Dendritic cell treated with granulocyte-macrophage colony-stimulating factor and Interleukin-4, amounts not matched to agents 40 ng/mL and 50 ng/mL, for 4 days (primary cell): ENCODE measurements around the gene EI24.
"Not testable (repeated sequence)": the region's sequence is repeated elsewhere in the genome, so short reads cannot be mapped to it uniquely, and the experiment has no call there.

ENCODE experiments used
- H3K27ac Mint-ChIP-seq: one replicate; pipeline ENCODE4 v1.8.0; 2022; ENCODE audit warnings: mild to moderate bottlenecking, mixed read lengths
- H3K27me3 Mint-ChIP-seq: one replicate; pipeline ENCODE4 v1.8.0; 2022; ENCODE audit warnings: mild to moderate bottlenecking, mixed read lengths
- H3K36me3 Mint-ChIP-seq: one replicate; pipeline ENCODE4 v1.8.0; 2022; ENCODE audit warnings: low read depth, mixed read lengths
- H3K4me1 Mint-ChIP-seq: one replicate; pipeline ENCODE4 v1.8.0; 2022; ENCODE audit warnings: low read depth, mixed read lengths
- H3K4me3 Mint-ChIP-seq: one replicate; pipeline ENCODE4 v1.8.0; 2022; ENCODE audit warnings: mild to moderate bottlenecking, moderate library complexity, mixed read lengths
- H3K9me3 Mint-ChIP-seq: one replicate; pipeline ENCODE4 v1.8.0; 2022; ENCODE audit warnings: mixed read lengths
- intact Hi-C: fragments of 100-400 bp; cut with micrococcal nuclease; formaldehyde crosslinking; loops from one replicate; pipeline ENCODE4 v1.15.0; 2022

EI24 gene

GRCh38 chr11:125568970-125569914 is at the start of gene EI24:
TSS of gene EI24 (plus strand) at chr11:125569477. CDS start at chr11:125572528, 3,051 bp downstream.
- Mint-ChIP-seq H3K27ac (peak within 1 kb of the TSS; percentile 85), H3K27me3 (no peaks in the 10 kb centered on the region), H3K9me3 (no peaks in the 10 kb centered on the region), H3K36me3 (peaks cover 23% of the 10 kb centered on the region), H3K4me3 (peak within 1 kb of the TSS; percentile 84), H3K4me1 (peaks cover 14% of the 10 kb centered on the region)
- intact Hi-C loops, result loop anchor here (1.0 to 10.0 kb wide), 3 partner anchors 23 to 74 kb away; partner anchors contain the start of genes CHEK1, FEZ1 and STT3A

- intact Hi-C loops, result no loop called here
- H3K9me3 Mint-ChIP-seq, result peaks cover 24% of the 10 kb centered on the region
- no peak overlapping the region for H3K4me3 Mint-ChIP-seq
- peaks cover 4% of the 10 kb centered on the region for H3K27me3 Mint-ChIP-seq
- H3K36me3 Mint-ChIP-seq, result no peaks in the 10 kb centered on the region
- no peak overlapping the region for H3K27ac Mint-ChIP-seq
- peaks cover 11% of the 10 kb centered on the region for H3K4me1 Mint-ChIP-seq
Observed at GRCh38 chr11:125519860-125520834, 49.1 kb upstream of the EI24 start.

DNA sequence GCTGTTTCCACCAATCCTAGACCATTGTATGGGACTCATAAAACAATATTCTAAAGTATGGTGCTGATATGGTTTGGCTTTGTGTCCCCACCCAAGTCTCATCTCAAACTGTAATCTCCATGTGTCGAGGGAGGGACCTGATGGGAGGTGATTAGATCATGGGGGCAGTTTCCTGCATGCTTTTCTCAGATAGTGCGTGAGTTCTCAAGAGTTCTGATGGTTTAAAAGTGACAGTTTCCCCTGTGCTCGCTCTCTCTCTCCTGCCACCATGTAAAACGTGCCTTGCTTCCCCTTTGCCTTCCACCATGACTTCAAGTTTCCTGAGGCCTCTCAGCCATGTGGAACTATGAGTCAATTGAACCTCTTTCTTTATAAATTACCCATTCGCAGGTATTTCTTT is 44.0 kb upstream of the EI24 start:
- H3K4me1 Mint-ChIP-seq, result no peaks in the 10 kb centered on the region
- H3K4me3 Mint-ChIP-seq, result no peak overlapping the region
- H3K27ac Mint-ChIP-seq, result no peak overlapping the region
- intact Hi-C loops, result no loop called here
- H3K27me3 Mint-ChIP-seq, result no peaks in the 10 kb centered on the region
- H3K36me3 Mint-ChIP-seq, result no peaks in the 10 kb centered on the region
- H3K9me3 Mint-ChIP-seq, result peaks cover 32% of the 10 kb centered on the region

- H3K4me1 Mint-ChIP-seq, result no peaks in the 10 kb centered on the region
- H3K36me3 Mint-ChIP-seq, result no peaks in the 10 kb centered on the region
- intact Hi-C loops, result no loop called here
Observed at GRCh38 chr11:125532668-125533067, 36.6 kb upstream of the EI24 start.

GRCh38 chr11:125535585-125535984 is 33.7 kb upstream of the EI24 start:
- intact Hi-C loops, result no loop called here
- no peak overlapping the region for H3K4me3 Mint-ChIP-seq

More at GRCh38 chr11:125532668-125533067, 36.6 kb upstream of the EI24 start:
- Mint-ChIP-seq H3K27ac (no peak overlapping the region), H3K27me3 (no peaks in the 10 kb centered on the region), H3K9me3 (no peaks in the 10 kb centered on the region), H3K4me3 (no peak overlapping the region)

GRCh38 chr11:125536834-125537233 is 32.4 kb upstream of the EI24 start:
- intact Hi-C loops, H3K4me1 Mint-ChIP-seq, H3K4me3 Mint-ChIP-seq, H3K36me3 Mint-ChIP-seq, H3K9me3 Mint-ChIP-seq, H3K27ac Mint-ChIP-seq, H3K27me3 Mint-ChIP-seq: not testable (repeated sequence)

More at GRCh38 chr11:125535585-125535984, 33.7 kb upstream of the EI24 start:
- no peaks in the 10 kb centered on the region for H3K9me3 Mint-ChIP-seq
- no peaks in the 10 kb centered on the region for H3K27me3 Mint-ChIP-seq
- H3K36me3 Mint-ChIP-seq, result no peaks in the 10 kb centered on the region
- H3K27ac Mint-ChIP-seq, result no peak overlapping the region
- no peaks in the 10 kb centered on the region for H3K4me1 Mint-ChIP-seq

GRCh38 chr11:125542709-125543108 is 26.6 kb upstream of the EI24 start:
- Mint-ChIP-seq H3K27ac (no peak overlapping the region), H3K4me3 (no peak overlapping the region), H3K9me3 (peaks cover 16% of the 10 kb centered on the region), H3K36me3 (no peaks in the 10 kb centered on the region), H3K4me1 (no peaks in the 10 kb centered on the region), H3K27me3 (no peaks in the 10 kb centered on the region)
- intact Hi-C loops, result no loop called here

GRCh38 chr11:125550780-125551179 is 18.5 kb upstream of the EI24 start:
- Mint-ChIP-seq H3K9me3 (peaks cover 52% of the 10 kb centered on the region), H3K4me1 (no peaks in the 10 kb centered on the region), H3K36me3 (no peaks in the 10 kb centered on the region), H3K27ac (no peak overlapping the region), H3K4me3 (no peak overlapping the region), H3K27me3 (peaks cover under 1% of the 10 kb centered on the region)
- intact Hi-C loops, result no loop called here

GRCh38 chr11:125551835-125552342 is 17.4 kb upstream of the EI24 start:
- H3K27ac Mint-ChIP-seq, result no peak overlapping the region
- H3K36me3 Mint-ChIP-seq, result no peaks in the 10 kb centered on the region
- H3K9me3 Mint-ChIP-seq, result peaks cover 57% of the 10 kb centered on the region

DNA sequence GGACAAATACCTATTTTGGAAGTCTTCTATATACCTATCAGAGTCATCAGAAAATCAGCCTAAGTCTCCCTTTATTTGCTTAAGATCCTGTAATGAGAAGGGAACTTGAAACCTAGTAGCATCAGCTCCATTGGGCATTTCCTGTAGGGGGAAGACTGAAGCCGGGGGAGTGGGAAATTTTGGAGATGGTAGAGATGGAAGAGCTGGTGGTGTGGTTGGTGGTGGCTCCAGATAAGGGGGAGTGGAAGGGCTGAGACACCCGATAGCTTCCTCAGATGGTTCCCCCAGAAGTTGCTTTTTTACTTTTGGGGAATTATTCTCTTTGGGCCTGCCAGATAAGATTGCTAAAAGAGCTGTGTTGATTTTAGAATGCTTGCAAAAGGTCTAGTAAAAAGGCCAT is 16.4 kb upstream of the EI24 start:
- Mint-ChIP-seq H3K4me3 (no peak overlapping the region), H3K9me3 (peaks cover 57% of the 10 kb centered on the region), H3K4me1 (no peaks in the 10 kb centered on the region), H3K36me3 (no peaks in the 10 kb centered on the region), H3K27ac (no peak overlapping the region), H3K27me3 (peaks cover 1% of the 10 kb centered on the region)
- intact Hi-C loops, result no loop called here

More at GRCh38 chr11:125551835-125552342, 17.4 kb upstream of the EI24 start:
- intact Hi-C loops, result no loop called here
- no peak overlapping the region for H3K4me3 Mint-ChIP-seq
- H3K27me3 Mint-ChIP-seq, result peaks cover 1% of the 10 kb centered on the region
- no peaks in the 10 kb centered on the region for H3K4me1 Mint-ChIP-seq

GRCh38 chr11:125553357-125553756 is 15.9 kb upstream of the EI24 start:
- intact Hi-C loops, result no loop called here
- peaks cover 57% of the 10 kb centered on the region for H3K9me3 Mint-ChIP-seq
- H3K36me3 Mint-ChIP-seq, result no peaks in the 10 kb centered on the region

GRCh38 chr11:125554038-125554437 is 15.2 kb upstream of the EI24 start:
- intact Hi-C loops, result no loop called here
- Mint-ChIP-seq H3K4me3 (no peak overlapping the region), H3K27ac (no peak overlapping the region), H3K4me1 (no peaks in the 10 kb centered on the region), H3K27me3 (peaks cover 1% of the 10 kb centered on the region), H3K36me3 (no peaks in the 10 kb centered on the region), H3K9me3 (peaks cover 57% of the 10 kb centered on the region)

More at GRCh38 chr11:125553357-125553756, 15.9 kb upstream of the EI24 start:
- Mint-ChIP-seq H3K27me3 (peaks cover 1% of the 10 kb centered on the region), H3K27ac (no peak overlapping the region), H3K4me1 (no peaks in the 10 kb centered on the region), H3K4me3 (no peak overlapping the region)

- Mint-ChIP-seq H3K9me3 (peaks cover 14% of the 10 kb centered on the region), H3K36me3 (no peaks in the 10 kb centered on the region), H3K27ac (no peak overlapping the region), H3K4me1 (no peaks in the 10 kb centered on the region), H3K27me3 (peaks cover 1% of the 10 kb centered on the region), H3K4me3 (no peak overlapping the region)
- intact Hi-C loops, result loop anchor here (10.0 kb wide), 1 partner anchor 65 kb away; the partner anchor contains the start of gene FEZ1
Observed at GRCh38 chr11:125559888-125560287, 9.4 kb upstream of the EI24 start.
